GM18951 (cell line): Measurements from ENCODE around the gene TPST1.

Source experiments
- POLR2A ChIP-seq: IDR thresholded peaks from 4 replicates; pipeline ENCODE4 v1.6.1; 2011; ENCODE audit warnings: mild to moderate bottlenecking; ENCODE audit not compliant: insufficient read length, insufficient read depth; ENCODE audit errors: extremely low read depth
- in situ Hi-C: fragments of 300-500 bp; cut with MboI; formaldehyde crosslinking; loops from one replicate; pipeline ENCODE4 v1.12.0; 2022; ENCODE audit warnings: low sequenced_read_pairs, mixed read lengths, inconsistent platforms; ENCODE audit not compliant: unreplicated experiment

Gene TPST1

GRCh38 chr7:66237906-66238772 lies 33.0 kb downstream of the TPST1 start:
- TF ChIP-seq POLR2A, result no peak
- in situ Hi-C loops, result no loop called here

DNA sequence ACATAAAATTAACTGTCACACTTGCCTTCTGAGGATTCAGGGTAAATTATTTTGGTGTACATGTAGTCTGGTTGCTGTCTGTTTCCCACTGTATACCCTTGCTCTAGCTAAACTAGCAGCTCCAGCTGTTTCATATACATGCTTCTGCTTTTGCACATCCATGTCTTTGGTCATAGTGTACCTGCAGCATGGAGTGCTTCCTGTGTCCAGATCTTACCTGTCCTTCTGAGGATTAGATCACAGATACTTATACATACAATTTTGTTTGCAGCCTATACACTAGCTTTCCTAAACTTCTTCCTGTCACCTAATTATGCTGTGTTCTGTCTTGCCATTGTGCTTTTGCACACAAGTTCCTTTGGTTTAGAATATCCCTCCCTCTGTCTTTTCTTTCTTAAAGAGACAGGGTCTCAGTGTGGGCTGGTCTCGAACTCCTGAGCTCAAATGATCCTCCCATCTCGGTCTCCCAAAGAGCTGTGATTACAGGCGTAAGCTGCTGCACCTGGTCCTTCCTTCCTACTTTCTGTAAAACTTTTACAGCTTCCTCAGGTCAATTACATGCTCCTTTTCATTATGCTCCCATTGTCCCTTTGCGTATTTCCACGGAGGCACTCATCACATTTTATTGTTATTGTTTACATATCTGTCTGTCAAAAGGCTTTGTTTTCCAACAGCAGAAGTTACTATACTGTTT lies 33.8 kb downstream of the TPST1 start:
- no peak for TF ChIP-seq POLR2A
- in situ Hi-C loops, result no loop called here

DNA sequence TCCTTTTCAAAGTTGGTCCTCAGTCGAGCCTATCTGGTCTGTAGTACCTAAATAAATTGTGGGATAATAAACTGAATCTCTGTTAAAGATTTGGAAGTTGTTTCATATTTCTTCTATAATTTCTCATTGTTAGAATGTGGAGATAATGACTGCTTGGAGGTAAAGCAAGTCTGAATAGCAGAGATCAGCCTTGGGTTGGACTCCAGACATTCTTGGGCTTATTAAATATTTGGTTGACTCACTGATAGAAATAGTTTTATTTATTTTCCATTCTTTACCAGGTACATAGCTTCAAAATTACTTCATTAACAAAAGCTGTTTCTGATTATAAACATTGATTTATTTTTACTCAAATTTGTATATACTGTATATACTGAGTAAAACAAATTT lies 34.3 kb downstream of the TPST1 start:
- TF ChIP-seq POLR2A, result no peak
- in situ Hi-C loops, result no loop called here

GRCh38 chr7:66245008-66245407 lies 39.9 kb downstream of the TPST1 start:
- in situ Hi-C loops, result no loop called here
- TF ChIP-seq POLR2A, result no peak

DNA sequence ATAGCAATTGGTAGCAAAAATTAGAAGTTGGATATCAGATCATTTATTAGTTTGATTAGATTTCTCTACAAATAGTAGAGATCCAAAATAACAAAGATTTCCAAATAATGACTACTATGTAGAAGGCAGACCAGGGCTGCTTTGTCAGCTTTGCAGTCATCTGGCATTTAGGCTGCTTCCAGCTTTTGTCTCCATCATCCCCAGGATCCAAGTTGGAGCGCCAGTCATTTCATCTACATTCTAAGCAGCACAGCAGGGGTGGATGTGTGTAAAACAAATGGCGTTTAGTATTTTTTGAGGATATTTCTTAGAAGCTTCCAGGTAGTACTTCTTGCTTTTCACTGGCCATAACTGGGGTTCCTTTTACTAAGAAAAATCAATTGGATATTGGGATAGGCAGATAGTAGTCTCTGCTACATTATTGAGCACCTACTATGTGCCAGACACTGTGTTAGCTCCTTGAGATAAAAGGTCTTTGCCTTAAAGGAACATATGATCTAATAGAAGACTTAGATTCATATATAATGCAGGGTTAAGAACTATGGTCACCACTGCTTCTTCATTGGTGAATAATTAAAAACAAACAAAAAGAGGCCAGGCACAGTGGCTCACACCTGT lies 41.5 kb downstream of the TPST1 start:
- in situ Hi-C loops, result no loop called here
- TF ChIP-seq POLR2A, result no peak

DNA sequence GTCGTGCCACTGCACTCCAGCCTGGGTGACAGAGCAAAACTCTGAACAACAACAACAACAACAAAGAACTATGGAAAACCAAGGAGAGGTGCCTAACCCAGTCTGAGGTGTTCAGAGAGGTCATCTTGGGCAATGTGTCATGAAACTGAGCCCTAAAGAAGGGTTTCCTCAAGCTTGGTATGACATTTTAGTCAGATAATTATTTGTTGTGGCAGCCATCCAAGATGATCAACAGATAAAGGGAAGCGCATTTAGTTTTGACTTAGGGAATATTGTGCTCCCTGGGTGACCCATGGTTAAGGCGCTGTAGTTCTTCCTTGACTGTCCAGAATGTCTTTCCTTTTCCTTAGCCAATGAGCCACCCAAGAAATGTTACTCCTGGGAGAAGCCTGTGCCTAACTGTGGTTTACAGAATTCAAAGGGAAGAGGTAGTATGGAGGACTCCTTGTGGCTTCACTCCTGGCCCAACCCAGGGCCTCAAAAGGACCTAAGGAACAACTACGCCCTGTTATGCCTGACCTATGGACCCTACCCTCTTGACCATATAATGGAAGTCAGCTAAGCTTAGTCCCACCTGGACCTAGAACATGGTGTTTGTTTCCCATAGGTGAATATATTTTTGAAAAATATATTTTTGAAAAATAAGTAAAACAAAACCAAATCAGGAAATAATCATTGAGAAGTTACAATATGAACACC lies 42.4 kb downstream of the TPST1 start:
- TF ChIP-seq POLR2A, result no peak
- in situ Hi-C loops, result no loop called here

DNA sequence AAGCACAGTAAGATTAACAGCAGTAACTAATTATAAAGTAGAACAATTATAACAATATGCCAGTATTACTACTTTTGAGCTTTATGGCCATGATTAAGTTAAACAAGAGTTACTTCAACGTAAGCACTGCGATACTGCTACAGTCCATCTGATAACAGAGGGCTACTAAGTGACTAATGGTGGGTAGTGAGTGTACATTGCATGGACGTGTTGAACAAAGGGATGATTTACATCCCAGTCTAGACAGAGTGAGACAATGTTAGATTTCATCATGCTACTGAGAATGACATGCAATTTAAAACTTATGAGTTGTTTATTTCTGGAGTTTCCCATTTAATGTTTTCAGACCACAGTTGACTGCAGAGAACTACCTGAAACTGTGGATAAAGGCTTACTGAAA lies 45.6 kb downstream of the TPST1 start:
- no peak for TF ChIP-seq POLR2A
- in situ Hi-C loops, result no loop called here

DNA sequence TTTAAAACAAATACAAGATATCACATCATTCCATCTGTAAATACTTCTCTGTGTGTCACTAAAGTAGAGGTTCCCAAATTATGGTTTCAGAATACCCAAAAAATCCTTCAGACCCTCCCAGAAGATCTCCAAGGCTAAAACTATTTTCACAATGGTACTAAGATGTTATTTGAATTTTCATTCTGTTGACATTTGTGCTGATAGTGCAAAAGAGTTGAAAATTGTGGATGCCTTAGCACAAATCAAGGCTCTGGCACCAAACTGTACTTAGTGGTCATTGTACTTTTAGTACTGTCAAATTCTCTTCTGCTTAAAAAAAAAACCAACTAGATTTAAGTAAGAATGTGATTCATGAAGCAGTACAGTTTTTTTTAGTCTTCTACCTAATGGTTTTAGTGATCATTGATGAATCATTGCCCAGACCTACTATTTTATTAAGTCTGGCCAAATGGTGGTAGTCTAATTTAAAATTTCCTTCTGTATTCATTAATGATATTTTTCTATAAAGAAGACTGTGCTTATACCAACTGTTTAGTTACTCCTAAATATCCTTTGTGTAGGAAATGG lies 50.5 kb downstream of the TPST1 start:
- in situ Hi-C loops, result no loop called here
- TF ChIP-seq POLR2A, result no peak

DNA sequence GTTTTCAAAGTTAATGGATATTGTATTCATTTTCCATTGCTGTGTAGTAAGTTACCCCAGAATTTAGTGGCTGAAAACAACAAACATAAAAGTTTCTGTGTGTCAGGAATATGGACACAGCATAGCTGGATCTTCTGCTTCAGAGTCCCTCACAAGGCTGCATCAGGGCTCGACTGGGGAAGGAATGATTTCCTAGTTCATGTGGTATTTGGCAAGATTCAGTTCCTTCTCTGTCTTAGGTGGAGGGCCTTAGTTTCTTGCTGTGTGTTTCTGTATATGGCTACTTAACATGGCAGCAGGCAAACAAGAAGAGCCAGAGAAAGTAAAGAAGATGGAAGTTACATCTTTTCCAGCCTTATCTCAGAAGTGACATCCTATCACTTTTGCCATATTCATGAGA lies 51.1 kb downstream of the TPST1 start:
- in situ Hi-C loops, result no loop called here
- TF ChIP-seq POLR2A, result no peak

GRCh38 chr7:66257481-66257880 lies 52.3 kb downstream of the TPST1 start:
- TF ChIP-seq POLR2A, result no peak
- in situ Hi-C loops, result no loop called here

DNA sequence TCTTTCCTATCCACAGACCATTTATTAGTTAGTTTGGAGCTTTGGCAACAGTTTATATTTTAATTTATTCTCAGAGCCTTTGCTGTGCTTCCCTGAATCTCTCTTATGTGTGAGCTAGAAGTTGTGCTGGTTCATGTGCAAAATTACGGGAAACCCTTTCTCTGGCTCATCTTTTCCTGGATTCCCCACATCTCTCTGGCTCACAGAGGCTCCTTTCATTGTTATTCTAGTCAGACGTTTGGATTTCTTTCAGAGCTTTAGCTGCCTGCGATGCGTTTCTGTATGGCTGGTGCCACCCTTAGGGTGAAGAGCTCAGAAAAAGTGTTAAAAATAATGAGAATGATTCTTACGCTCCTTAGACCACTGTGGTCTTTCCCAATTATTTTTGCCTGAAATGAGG lies 53.3 kb downstream of the TPST1 start:
- in situ Hi-C loops, result no loop called here
- TF ChIP-seq POLR2A, result no peak

DNA sequence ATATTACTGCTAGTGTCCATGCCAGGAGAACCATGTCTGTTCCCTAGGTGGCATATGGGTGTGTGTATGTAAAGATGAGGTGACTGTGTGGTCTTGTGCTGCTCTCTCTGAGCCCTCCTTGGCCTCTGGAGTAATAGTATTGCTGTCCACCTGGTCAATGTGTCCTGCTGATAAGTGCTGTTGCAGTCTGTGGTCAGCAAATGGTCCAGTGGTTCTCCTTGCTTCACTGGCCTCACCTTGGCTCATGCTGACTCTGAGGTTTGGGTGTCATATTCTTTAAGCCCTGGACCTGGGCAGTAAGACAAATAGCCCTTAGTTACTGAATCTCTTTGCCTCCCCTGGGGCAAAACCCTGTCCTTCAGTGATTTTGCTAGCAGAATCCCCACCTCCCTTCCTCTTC lies 56.8 kb downstream of the TPST1 start:
- TF ChIP-seq POLR2A, result no peak
- in situ Hi-C loops, result no loop called here

DNA sequence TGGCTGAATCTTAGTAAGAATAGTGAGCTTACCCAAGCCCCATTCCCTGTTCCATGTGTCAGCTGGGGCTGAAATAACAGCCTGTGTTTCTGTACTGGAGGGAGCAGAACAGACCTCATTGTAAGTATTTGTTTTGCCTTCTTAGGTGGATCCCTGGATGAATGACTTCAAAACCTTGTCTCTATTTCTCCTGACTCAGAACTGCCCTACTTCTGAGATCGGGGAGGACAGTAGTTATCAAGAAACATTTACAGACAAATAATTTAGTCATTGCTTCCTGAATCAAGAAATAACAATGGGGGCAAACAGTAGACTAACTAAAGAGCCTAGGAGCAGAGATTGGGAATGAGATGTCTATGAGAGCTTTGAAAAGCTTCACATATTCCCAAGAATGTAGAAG lies 58.8 kb downstream of the TPST1 start:
- TF ChIP-seq POLR2A, result no peak
- in situ Hi-C loops, result no loop called here
